ENCODE data around the gene RNU6-9.
A peak's percentile ranks its signal among the peaks of the same experiment; 100 is the strongest.

The RNU6-9 gene

GRCh38 chr19:919199-920050 lies 26.1 kb downstream of the RNU6-9 start:
- peak; percentile 74 for DNase-seq

DNA sequence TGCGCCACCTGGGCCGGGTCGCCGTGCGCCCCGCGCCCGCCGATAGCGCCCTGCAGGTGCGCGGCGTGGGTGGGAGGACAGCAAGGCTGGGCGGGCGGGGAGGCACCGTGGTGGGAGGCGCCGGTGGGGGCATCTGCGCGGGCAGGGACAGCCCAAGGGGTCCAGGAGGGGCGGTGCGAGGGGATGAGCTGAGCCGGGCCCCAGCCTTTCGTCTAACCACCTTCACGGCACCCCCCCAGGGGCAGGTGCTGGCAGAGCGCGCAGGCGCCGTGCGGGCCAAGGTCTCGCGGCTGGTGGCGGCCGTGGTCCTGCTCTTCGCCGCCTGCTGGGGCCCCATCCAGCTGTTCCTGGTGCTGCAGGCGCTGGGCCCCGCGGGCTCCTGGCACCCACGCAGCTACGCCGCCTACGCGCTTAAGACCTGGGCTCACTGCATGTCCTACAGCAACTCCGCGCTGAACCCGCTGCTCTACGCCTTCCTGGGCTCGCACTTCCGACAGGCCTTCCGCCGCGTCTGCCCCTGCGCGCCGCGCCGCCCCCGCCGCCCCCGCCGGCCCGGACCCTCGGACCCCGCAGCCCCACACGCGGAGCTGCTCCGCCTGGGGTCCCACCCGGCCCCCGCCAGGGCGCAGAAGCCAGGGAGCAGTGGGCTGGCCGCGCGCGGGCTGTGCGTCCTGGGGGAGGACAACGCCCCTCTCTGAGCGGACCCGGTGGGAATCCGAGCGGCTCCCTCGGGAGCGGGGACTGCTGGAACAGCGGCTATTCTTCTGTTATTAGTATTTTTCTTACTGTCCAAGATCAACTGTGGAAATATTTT lies 27.0 kb downstream of the RNU6-9 start:
- peak; percentile 82 for DNase-seq

DNA sequence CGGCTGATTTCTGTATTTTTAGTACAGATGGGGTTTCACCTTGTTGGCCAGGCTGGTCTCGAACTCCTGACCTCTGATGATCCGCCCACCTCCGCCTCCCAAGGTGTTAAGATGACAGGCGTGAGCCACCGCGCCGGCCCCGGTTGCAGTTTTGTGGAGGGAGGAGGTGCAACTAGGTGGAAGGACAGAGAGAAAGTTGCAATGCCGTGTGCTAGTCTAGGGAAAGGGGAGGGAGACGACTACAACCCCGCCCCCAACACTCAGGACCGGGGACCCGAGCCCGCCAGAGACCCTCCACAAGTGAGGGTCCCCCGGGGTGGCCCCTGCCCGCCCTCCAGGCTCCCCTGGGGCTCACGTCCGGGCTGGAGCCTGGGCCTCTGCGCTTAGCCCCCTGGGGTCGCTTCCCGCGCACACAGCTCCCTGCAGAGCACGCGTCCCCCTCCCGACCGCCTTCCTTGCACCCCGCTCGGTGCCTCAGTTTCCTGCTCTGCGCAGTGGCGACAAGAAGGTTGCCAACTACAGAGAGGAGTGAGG lies 31.3 kb downstream of the RNU6-9 start:
- peak; percentile 69 for DNase-seq

GRCh38 chr19:925087-925525 lies 31.8 kb downstream of the RNU6-9 start:
- DNase-seq: peak; percentile 71

DNA sequence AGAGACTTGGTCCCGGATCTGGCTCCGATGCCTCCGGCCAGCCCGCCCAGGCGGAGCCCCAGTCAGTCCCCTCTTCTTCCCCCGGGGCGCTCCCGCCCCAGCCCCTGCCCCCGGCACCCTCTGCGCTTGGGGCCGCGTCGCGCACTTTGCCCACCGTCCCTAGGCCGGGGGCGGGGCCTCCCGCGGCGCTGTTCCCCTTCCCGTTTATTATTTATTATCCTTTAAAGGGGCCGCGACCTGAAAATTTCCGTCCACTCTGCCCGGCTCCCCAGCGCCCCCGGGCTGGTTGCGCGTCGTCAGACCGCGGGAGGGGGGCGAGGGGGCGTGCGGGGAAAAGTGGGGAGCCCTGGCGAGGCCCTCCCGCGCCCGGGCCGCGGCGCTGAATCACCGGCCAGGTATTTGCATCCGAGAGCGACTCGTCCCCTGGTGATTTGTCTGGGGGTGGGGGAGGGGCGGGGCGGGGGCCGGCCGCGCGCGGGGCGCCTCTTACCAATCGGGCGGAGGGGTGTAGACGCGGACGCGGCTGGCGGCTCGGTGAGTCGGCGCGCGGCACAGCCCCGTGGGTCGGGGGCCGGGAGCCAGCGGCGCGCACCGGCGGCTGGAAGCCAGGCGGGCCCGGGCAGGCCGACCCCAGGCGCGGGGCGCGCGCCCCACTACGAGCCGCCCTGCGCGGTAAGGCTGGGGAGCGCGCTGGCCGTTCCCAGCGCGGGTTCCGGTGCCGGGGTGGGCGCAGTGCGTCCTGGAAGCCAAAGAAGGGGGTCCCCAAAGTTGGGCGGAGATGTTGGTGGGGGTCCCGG lies 32.4 kb downstream of the RNU6-9 start, which contains the start of gene ARID3A:
ARID3A (plus strand) TSS at position 510 of the 797 bp plus-strand sequence. CDS start 3,494 bp downstream, outside the sequence.
- DNase-seq: peak; percentile 94

- DNase-seq: no peak
Observed at GRCh38 chr19:926323-926588, 33.0 kb downstream of the RNU6-9 start.

DNA sequence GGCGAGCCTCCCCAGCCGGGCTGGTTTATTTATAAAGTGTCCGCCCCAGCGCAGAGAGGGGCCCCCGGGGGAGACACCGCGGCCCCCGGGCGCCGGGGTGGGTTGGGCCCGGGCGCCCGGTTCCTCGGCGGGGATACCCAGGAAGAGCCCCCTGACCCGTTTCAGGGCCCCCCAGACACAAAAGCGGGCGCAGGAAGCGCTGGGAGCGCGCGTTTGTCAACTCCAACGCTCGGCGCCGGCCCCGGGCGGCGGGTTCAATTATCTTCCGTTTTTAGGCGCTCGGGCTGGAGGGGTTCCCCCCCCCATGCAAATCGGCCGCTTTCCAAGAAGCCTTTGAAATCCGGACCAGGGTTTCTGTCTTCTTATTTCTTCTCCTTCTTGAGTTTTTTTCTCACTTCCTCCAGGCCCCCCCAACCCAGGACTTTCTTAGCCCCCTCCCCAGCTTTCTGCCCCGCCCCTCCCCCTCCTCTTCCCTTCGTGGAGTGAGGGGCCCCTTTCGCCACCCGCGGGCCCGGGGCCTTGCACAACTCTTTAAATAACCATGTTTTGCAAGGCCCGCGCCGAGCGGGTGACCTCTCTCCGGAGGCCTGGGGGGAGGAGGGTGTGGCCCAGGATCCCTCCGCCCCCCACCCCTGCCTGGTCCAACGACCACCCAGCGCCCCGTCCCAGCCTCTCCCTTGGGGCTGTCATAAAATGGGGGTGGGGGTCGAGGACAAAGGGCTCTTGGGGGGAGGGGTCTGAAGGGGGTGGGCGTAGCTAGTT lies 33.5 kb downstream of the RNU6-9 start:
- DNase-seq: peak; percentile 72

DNA sequence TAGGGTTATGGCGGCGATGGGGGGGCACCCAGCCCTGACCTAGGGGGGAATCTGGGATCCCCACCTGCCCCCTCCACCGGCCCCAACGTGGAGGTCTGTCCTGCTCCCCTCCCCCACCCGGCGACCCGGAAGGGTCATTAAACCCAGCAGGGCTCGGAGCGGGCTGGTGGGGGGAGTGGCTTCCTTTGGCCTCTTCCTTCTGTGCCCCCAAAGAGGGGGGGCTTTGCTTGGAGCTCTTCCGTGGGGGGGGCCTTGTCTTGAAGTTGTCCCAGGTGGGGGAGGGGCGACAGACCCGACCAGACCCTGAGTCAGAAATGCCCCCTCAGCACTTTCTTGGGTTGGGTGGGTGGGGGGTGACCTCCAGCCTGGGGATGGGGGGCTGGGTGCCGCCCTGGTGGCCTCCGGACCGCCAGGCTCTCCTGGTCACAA lies 34.1 kb downstream of the RNU6-9 start:
- no peak for DNase-seq

DNA sequence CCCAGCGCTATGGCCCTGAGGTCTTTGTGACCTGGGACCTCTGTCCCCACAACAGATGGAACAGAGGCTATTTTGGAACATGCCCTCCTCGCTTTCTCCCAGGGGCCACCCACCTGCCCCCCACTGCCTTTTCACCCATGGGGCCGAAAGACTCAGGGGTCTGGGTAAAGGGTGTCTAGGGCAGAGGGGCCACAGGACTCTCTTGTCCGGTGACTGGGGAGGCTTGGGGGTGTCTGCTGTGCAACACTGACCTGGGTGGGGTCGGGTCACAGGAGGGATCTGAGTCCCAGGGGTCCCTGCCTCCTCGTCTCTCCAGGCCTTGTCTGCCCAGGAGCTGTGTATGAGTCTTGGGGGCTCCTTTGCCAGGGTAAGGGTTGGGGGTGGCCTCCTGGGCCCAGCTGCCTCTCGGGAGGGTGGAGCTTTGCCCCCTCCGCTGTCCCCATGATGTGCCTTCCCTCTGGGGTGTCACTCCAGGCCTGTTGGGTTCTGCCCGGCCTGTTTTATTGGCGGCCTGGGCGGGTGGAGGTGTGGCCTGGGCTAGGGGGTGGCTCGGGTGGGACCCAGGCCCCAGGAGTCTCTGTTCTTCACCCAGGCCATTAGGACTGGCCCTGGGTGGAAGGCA lies 34.6 kb downstream of the RNU6-9 start:
- DNase-seq: no peak

- DNase-seq: no peak
Observed at GRCh38 chr19:928471-929202, 35.4 kb downstream of the RNU6-9 start.

GRCh38 chr19:929203-929890 lies 36.1 kb downstream of the RNU6-9 start:
- no peak for DNase-seq

GRCh38 chr19:929891-930258 lies 36.6 kb downstream of the RNU6-9 start:
- DNase-seq: no peak

- DNase-seq: no peak
Observed at GRCh38 chr19:931860-932647, 38.8 kb downstream of the RNU6-9 start.

DNA sequence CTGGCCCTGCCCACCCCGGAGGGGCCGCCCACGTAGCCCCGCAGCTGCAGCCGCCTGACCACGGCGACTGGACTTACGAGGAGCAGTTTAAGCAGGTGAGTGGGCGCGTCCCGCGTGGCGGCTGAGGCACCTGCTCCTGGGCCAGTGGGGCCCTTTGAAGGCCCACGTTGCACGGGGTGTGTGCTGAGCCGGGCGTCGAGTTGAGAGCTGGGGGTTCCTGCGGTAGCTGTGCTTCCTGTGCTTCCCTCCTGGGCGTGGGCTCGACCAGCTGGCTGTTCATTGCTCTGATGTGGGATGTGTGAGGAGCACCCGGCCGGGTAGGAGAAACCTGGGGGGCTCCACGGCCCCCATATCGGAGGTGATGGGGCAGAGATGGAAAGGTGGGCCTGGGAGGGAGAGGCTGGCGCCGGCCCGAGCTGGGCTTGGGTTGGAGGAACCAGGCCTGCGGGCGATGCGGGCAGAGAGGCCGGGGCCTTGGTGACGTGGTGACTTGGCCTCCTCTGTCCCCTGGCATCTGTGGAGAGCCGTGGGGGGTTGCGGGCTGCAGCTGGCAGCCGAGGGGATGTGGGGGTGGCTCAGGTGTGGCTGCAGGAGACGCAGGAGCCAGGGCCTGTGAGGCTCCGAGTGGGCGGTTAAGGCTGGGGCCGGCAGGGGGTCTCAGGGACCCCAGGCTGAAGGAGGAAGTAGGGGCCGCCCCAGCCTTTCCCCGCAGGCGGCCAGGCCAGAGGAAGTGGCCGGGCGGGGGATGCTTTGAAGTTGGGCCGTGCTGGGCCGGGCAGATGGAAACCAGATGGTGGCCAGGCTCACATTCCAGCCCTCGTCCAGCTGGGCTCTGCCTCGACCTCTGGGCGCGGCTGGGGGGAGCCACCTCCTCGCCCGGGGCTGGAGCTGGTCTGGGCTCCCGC lies 39.6 kb downstream of the RNU6-9 start:
- peak; percentile 71 for DNase-seq

DNA sequence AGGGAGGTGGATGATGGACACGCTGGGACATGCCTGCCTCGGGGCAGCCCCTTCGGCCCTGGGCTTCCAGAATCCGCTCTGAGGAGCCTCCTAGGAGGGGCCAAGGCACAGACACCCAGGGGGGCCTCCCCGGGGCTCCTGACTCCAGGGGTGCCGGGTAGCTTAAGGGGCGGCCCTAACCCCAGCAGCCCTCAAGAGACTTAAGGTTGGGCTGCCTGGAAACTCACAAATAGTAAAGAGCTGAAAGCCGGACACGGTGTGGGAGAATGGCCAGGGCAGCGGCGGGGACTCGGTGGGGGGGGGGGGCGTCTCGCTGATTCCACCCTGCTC lies 40.2 kb downstream of the RNU6-9 start:
- no peak for DNase-seq

- DNase-seq: no peak
Observed at GRCh38 chr19:934197-934840, 41.0 kb downstream of the RNU6-9 start.

GRCh38 chr19:934865-935479 lies 41.7 kb downstream of the RNU6-9 start:
- DNase-seq: no peak

DNA sequence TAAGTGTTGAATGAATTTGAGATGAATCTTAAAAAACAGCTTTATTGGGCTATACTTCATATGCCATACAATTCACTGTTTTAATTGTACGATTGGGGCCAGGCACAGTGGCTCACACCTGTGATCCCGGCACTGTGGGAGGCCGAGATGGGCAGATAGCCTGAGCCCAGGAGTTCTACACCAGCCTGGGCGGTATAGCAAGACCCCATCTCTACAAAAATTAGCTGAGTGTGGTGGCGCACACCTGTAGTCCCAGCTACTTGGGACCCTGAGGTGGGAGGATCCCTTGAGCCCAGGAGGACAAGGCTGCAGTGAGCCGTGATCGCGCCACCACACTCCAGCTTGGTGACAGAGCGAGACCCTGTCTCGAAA lies 42.9 kb downstream of the RNU6-9 start:
- no peak for DNase-seq

Data from activated CD8-positive, alpha-beta memory T cell treated with anti-CD3 and anti-CD28 coated beads for 24 hours (primary cell).